Fibroblast of skin of left quadriceps (primary cell): ENCODE data around the gene RRAGD.
"Not testable (repeated sequence)": the region's sequence is repeated elsewhere in the genome, so short reads cannot be mapped to it uniquely, and the experiment has no call there.

Experiments used
- DNase-seq, 2 experiments: peaks; one replicate each; pipeline ENCODE4 v3.0.0-alpha.2; 2013; ENCODE audit warnings: low read depth in 2 of 2

RRAGD gene

DNA sequence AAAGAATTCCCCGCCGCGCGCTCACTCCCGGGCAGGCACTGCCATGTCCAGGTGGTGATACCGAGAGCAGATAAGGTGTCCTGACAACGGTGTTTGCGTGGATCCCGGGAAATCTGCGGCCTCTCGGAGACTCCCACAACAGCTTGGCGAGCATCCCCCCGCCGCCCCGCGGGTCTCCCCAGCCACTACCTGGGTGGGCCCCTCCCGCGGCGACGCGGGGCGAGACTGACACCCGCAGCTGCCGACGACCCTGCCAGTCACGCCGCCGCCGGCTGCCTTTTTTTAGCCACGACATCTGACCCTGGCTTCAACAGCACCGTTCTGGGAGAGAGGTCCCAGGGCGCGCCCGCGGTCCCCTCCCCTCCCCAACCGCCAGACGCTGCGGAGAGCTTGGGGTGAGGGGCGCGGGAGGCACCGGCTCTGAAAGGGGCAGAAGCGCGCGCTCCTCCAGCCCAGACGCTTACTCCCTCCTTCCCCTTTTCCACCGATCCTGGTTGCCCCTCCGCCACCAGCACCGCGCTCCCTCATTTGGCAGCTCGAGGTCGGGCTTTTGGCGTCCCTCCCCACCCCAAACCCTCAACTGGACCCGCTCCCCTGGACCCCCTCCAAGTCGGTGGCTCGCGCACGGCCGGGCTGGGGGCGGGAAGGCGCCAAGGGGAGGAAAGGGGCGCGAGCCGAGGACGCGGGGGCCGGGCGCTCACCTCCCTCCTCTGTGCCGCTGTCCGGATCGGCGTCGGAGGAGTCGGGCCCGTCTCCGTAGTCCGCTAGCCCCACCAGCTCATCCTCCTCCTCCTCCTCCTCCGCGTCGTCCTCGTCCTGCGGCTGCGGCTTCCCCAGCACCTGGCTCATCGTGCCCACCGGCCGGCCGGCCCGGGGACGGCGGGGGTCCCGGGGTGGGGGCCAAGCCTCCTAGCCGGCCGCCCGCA, 665 bp downstream of the RRAGD start:
- no peak for DNase-seq

DNA sequence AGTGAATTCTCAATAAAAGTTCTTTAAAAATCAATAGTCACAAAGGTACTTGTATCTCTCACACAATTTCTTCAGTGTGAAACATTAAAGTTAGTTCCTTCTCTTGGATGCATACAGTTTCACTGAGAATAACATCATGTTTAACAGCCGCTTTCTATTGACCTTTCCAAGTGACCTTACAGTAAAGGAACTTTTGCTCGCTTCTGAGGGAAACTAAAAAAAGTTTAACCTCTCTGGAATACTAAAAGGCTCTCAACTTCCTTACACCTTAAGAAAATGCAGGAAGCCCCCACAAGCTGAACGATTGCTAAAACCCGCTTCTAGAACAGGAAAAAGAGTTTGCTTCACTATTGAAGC, 1.3 kb downstream of the RRAGD start:
- DNase-seq = no peak

DNA sequence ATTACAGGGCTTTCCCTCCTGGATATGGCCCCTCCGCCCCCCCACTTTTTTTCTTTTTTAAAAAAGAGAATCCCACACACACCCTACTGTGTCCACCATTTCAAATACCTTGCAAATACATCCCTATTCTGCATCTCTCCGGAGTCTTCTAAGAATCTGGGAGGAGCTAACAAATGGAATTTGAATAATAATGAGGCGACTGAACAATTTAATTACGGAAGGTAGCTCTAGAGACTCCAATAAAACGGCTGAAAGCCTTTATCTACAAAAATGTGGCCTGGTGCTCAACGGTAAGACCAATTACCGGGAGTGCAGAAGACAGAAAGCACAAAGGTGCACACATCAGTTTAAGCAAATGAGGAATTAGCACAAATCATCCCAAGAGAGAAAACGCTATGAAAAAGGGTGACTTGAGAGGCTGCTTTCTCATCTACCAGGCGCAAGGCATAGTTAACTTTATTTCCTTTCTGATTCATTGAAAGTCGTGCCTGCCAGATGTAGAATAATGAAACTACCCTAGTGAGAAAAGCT, 1.8 kb downstream of the RRAGD start:
- no peak for DNase-seq

DNA sequence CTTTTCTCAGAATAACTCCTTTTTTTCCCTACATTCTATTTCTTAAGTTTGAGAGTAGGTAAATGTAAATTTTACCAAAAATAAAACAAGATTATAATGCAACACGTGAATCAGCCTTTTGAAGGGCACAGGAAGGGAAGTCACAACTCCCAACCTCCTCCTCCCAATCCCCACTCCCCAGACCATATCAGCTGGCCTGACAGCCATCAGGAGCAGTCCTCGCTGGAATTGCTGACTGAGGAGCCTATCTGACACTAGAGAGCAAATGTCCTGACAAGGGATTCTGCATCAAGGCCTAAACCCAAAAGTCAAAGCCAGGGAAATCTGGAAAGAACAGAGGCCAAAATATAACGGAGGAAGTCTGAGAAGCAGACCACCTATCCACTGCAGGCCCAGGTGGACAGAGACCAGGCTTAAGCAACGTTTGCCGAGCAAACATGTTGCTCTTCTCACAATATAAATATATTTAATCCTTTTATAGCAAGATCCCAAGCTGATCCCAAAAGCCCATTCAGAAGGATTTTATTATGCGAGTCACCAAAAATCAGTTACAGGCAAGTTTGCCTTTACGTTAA, 2.5 kb downstream of the RRAGD start:
- no peak for DNase-seq

DNA sequence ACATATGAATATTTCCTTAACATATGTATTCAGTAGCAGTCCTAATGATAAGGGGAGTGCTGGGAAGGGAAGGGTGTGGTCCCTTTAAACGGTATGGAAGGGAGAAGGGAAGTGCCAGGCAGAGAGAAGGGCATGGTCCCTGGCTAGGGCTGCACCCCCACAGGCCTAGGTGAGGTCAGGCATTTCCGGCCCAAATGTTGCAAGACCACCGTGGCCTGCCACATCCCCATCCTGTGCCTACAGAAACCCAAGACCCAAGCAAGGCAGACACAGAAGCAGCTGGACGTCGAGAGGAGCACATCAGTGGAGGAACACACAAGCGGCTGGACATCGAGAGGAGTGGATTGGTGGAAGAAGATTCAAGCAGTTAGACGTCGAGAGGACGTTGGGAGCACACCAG, 5.9 kb downstream of the RRAGD start:
- DNase-seq = no peak

DNA sequence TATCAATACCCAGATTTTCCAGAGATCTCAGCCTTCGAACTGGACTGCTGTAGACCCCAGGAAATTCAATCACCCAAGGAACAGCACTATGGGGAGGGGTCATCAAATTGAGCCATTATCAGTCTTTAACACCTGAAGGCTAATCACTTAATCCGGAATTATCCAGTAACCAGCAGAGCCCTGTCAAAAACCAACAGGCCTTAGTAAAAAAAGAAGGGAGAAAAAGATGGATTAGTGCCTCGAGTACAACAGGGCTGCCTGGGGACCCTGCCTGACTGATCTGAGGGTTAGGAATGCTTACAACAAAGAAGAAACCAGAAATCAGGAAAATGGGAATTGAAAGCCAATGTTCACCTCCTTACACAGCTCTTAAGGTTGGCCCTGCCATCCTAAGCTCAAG, 7.6 kb downstream of the RRAGD start:
- no peak for DNase-seq

DNA sequence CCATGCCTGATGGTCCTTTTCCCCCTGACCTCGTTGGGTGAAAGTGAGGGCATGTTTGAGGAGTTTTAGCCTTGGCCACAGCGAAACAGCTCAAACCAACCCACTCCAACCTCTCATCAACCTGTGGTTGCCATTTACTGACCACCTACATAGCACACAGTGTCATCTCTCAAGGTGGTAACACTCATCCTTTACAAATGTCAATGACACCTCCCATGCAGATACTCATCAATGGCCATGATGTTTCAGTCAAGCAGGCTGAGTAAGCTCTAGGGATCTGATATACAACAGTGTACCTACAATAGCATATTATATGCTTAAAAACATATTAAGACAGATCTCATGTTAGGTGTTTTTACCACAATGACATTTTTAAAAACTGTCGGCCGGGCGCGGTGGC, 9.3 kb downstream of the RRAGD start:
- DNase-seq = no peak

DNA sequence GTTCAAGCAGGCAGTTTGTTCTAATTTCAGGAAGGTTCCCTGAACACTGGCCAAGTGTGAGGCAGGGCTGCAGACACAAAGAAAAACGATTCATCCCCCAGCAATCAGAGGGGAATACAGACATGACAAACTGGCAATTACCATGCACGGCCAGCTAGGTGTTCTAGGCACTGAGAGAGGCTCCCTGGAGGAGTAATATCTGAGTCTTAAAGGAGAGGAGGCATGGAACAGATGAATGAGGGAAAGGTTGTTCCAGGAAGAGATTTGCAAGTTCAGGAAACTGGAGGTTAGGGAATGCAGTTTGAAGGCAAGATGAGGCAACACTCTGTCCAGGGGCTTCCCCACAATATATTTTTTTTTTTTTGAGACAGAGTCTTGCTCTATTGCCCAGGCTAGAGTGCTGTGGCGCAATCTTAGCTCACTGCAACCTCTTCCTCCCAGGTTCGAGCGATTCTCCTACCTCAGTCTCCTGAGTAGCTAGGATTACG, 11.1 kb downstream of the RRAGD start:
- DNase-seq = no peak

DNA sequence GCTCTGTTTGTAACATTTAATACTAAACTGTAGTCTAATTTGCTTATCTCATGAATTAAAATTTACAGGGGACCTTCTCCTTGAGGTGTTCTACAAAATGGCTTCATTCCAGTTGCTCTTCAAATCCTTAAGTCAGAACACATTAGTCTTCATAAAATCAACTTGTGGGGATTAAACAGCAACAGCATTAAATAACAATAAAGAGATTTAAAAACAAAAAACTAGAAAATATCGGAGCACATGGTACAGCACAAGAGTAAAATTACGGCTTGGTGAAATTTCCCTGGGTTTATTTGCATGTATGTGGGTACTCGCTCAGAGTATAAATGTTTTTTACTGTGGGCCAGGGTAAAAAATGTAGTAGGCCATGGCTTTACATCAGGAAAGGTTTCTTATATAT, 12.0 kb downstream of the RRAGD start:
- no peak for DNase-seq

DNA sequence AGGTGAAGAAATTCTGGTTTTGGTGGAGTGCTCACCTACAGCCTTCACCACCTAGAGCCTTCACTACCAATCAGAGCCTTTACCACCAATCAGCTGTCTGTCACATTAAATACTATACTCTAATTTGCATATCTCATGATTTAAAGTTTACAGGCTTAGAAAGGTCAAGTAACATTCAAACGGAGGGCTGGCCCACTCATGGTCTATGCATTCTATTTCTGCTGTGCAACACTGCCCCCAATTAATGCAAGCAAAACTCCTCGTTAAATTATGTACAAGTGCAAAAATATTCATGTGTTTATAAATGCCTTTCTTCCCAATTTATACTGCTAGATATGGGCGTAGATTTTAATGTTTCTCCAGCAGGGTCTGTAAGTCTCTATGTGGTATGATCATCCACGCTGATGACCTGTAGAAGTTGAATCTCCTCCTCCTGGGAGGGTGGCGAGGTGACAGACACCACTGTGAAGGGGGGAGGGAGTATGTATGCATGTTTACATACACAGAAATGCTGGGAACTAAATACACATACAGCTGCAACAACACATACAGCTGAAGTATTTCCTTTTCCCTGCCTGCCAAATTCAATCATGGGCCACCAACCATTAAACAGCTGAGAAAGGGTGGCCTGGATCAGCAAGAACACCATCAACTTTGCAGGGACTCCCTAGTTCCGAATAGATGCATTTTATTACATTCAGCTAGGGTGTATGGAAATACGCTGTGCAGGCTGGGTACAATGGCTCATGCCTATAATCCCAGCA, 13.1 kb downstream of the RRAGD start:
- DNase-seq = no peak

DNA sequence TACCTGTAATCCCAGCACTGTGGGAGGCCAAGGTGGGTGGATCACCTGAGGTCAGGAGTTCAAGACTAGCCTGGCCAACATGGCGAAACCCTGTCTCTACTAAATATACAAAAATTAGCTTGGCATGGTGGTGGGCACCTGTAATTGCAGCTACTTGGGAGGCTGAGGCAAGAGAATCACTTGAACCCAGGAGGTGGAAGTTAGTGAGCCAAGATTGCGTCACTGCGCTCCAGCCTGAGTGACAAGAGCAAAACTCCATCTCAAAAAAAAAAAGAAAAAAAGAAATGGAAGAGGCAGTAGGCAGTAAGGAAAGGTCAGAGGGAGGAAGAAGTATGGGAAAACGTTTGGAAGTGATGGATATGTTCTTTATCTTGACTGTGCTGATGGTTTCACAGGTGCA, 14.2 kb downstream of the RRAGD start:
- not testable (repeated sequence) for DNase-seq

DNA sequence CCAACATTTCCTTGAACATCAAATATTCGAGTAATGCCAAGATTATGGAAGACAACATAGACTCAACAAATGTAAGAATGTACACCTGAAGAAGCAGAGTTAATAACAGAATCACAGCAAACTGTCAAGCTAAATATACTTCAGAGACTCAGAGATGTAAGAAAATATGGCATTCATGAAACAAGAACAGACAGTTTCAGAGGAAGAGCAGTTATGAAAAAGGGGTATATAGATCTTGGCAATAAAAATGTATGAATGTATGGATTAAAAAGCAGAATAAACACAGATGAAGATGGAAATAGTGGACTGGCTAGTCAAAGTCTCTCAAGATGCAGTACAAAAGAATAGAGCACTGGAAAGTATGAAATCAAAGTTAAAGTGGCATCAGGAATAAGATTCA, 18.4 kb downstream of the RRAGD start:
- no peak for DNase-seq

DNA sequence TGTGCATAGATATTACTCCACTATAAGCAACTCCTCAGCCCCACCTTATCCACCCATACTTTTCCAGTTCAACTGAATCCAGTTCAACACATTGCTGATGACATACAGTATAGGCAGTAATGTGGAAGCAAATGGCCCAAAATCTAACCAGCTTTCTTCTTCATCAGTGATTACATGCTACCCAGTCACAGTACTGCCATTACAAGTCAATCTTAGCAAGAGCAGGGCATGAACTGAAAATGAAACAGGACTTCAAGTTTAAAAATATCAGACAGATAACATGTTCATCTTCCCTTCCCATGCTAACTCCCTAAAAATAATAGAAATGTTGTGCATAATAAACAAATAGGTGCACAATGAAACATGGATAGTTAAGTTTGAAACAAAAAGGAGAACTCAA, 19.2 kb downstream of the RRAGD start:
- DNase-seq = no peak

DNA sequence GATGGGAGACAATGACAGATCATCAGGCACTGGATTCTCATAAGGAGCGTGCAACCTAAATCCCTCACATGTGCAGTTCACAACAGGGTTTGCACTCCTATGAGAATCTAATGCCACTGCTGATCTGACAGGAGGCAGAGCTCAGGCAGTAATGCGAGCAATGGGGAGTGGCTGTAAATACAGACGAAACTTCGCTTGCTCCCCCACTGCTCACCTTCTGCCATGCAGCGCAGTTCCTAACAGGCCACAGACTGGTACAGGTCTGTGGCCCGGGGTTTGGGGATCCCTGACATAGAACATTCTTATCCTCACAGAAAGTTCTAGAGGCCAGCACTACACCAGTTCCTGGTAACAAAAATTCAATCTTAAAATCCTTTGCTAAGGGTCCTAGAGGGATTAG, 23.2 kb downstream of the RRAGD start:
- DNase-seq = no peak

DNA sequence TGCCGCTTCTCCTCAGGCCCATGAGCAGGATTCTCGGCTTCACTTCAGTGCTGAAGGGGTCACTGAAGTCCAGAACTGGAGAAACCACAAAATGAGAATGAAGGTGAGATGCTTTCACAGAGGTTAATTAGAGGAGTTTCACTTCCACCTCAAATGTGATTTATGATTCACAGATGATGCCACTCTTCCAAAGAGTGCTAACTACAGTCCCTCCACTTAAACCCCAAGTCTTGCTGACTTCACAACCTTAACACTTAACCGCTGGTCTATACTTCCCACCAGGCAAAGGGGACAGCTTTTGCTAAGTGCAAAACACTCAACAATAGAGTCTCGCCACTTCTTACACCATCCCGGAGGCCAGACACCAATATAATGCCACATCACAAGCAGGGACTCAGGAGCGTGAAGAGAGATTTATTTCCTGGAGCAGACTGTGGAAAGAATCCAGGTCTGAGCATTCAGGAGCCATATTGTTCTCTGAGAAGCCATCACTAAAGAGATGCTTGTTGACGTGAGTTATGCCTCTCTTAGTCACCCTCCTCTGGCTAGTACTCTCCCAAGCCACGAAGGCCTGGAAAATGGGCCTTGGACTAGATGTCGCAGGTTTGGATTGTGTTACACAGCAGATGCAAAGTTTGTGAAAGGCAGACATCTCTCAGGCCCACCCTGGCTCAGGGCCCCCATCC, 24.4 kb downstream of the RRAGD start:
- no peak for DNase-seq

DNA sequence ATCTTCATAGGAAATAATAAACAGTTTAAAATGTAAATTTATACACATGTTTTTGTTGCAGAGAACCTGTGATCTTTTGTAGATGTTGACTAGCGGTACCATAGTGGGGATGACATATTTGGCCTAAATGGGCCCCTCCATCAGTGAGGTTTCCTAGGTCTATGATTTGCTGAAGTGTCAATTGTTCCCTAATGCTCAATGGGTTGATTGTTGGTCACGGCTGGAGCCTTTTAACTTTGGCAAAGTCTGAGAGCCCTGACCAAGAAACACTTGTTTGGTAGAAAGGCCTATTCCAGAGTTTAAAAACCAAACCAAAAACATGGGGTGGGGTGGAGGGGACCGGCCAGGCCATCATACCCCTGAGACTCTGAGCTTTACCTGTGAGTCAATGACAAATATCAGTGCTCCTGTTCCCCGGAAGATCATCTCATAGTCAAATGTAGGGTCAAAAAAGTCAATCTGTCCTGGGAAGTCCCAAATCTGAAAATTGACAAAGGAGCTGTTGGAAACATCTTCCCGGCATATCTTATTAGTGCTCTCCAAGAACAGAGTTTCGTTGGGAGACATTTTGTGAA, 25.1 kb downstream of the RRAGD start:
- DNase-seq = no peak

DNA sequence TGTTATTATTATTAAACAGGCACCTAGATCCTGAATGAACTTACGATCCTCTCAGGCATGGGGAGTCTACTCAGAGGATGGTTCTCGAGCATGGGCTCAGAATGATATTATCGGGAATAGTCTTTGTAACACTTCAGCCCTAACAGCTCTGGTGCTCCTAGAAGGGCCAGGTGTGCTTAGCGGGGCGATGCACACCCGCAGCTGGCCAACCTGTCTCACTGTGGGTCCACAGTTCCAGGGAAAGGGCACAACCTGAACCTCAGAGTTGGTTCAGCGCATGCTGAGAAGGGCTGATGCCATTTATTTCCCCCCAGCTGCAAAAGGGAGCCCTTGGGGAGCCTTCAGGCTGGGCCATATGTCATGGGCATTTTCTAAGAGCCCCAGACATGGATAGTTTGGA, 26.2 kb downstream of the RRAGD start:
- DNase-seq = no peak

DNA sequence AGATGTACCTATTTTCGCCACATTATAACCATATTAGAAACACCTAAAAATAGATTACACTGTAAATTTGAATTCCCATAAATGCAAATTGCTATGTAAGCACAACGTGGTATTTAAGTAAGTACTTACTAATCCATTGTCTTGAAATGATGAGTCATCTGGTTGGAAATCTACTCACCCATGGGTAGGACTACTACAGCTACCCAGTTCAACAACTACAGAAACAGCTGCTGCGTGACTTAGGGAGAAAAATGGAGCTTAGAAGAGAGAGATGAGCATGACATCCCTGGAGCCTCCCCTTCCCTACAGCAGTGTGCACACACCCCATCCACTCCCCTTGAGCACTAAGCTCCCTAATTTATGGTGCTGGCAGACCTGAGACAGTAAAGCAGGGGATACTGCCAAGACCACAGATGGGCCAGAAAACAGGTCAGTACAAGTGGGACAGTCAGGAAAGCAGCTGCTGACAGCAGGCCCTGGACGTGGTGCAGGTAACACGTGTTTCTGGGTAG, 26.9 kb downstream of the RRAGD start:
- no peak for DNase-seq

DNA sequence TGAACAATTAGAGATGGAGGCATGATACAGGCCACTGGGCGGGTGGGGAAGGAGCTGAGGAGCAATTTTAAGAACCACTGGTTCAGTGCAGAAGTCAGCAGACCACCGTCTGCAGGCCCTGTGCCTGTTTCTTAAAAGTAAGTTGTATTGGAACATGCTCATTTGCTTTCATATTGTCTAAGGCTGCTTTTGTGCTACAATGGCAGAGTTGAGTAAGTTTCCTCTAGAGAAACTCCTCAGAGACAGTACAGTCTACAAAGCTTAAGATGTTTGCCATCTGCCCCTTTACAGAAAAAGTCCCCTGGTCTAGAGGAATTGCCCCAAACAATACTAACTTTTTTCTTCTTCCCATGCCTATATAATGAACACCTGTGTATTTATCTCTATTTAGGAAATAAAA, 31.0 kb downstream of the RRAGD start:
- DNase-seq = no peak

DNA sequence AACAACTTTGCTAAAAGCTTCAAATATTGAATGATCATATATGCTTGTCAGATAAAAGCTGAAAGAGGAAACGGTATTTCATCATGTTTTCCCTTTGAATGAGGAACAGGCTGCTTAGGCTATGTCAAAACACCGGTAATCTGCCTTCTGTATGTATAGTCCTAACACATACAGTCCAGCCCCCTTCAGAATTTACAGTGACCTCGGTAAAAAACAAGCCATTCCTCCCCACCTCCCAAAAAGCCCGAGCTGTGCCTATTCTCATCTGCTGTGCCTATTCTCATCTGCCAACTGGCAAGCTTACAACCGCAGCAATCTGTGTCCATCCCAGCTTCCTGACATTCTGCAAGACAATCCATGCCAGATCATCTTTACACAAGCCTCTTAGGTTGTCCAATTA, 32.8 kb downstream of the RRAGD start:
- DNase-seq = no peak

DNA sequence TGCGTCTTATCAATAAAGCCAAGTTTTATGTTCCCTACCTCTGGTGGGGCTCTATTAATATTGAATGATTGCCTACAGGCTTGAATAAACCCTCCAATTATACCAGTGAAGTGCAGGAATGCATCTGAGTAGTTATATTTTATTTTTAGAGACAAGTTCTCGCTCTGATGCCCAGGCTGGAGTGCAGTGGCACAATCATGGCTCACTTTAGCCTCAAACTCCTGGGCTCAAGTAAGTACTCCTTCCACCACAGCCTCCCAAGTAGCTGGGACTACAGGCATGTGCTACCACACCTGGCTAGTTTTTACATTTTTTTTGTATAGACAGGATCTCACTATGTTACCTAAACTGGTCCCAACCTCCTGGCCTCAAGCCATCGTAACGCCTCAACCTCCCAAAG, 33.4 kb downstream of the RRAGD start:
- no peak for DNase-seq
